Ramos (cell line): Measurements from ENCODE around the gene ARNT2.

Source experiments
- in situ Hi-C: fragments of 300-500 bp; cut with MboI; formaldehyde crosslinking; loops from one replicate; pipeline ENCODE4 v1.14.3; 2022; ENCODE audit warnings: low sequenced_read_pairs; ENCODE audit not compliant: unreplicated experiment

ARNT2 gene

DNA sequence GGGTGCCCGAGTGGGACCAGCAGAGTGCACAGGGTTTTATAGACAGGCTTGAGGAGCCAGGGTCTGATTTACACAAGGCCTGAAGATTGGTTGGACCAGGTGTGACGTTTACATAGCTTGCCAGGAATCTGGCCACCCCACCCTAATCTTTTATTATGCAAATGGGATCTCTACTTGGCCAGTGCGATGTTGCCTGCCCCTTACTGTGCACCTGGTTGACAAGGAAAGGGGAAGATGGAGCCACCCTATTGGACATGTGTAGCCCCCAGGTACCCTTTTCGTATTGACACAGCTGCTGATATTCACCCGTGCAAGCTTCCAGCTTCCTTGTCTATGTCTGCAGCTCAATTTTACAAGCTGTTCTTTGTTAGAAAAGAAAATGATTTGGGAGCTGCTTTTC lies 132.0 kb downstream of the ARNT2 start:
- in situ Hi-C loops, result no loop called here

DNA sequence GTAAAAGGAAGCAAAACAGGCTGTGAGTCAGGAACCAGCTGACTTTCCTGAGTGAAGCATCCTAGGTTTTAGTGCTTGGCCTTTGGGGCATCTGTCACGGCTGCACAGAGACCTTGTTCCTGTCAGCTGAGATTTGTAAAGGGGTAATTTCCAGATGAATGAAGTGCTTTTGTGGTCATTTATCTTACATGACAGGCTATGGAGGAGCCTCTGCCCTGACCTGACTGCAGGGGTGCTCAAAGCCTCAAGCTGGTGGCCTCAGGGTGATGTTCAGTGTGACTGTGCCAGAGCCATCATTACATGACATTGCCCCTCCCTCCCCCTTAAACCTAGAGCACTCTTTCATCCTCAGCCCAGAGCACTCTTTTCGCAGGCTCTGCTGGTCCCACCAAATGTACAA lies 132.5 kb downstream of the ARNT2 start:
- in situ Hi-C loops, result no loop called here

DNA sequence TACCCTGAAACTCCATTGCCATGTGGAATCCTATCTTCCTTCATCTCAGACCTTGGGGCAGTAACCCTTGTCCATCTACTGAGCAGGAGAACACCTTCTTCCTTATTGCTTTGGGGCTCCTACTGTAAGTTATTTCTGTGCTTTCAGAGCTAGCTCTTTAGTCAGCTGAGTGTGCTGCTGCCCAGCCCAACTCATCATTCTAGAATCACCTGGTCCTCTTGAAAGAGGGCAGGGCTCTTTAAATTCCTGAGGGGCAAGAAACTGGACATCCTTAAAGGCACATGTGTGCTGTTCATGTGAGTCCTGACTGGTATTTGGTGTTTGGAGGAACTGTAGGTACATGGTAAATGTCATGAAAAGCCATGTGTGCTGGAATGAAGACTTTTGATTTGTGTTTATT lies 140.9 kb downstream of the ARNT2 start:
- in situ Hi-C loops, result no loop called here

DNA sequence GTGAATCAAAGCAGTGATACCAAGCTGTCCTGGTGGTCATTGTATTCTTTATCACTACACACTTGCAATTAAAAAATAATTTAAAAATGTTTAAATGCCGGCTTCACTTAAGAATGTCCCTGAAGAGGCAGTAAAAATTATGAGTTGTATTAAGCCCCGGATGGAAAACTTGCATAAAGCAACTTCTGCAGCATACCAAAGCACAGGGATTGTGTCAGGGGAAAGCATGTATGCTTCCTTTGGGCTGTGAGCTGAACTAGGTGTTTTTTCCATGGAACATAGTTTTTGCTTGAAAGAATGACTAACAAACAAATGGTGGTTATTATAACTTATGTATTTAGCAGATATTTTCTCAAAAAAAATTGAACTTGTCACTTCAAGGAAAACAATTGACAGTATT lies 143.1 kb downstream of the ARNT2 start:
- in situ Hi-C loops, result no loop called here

DNA sequence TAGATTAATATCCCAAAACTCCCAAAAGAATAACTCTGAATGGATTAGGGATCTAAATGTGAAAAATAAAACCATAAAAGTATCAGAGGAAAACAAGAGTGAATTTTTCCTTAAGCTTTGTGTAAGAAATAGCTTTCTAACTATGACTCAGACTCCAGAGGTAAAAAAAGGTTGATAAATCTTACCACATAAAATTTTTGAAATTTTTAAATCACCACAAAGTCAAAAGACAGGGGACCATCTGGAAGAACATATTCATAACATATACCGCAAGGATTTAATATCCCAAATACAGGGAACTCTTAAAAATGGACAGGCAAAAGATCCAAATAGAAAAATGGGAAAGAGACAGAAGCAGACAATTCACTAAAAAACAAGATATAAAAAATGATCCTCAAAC lies 145.0 kb downstream of the ARNT2 start:
- in situ Hi-C loops, result no loop called here

DNA sequence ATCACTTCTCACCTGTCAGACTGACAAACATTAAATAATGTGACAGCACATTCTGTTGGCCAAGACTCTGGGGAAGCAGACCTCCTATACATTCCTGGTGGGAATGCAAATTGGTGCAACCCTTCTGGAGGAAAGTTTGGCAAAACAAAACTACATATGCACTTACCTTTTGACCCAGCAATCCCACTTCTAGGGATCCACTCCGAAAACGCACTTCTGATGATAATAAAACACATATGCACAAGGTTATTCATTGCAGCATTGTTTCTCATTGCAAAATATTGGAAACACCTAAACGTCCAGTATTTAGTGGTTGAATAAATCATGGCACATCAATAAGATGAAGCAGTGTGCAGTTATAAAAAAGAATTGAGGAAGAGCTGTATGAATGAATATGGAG lies 145.5 kb downstream of the ARNT2 start:
- in situ Hi-C loops, result no loop called here

DNA sequence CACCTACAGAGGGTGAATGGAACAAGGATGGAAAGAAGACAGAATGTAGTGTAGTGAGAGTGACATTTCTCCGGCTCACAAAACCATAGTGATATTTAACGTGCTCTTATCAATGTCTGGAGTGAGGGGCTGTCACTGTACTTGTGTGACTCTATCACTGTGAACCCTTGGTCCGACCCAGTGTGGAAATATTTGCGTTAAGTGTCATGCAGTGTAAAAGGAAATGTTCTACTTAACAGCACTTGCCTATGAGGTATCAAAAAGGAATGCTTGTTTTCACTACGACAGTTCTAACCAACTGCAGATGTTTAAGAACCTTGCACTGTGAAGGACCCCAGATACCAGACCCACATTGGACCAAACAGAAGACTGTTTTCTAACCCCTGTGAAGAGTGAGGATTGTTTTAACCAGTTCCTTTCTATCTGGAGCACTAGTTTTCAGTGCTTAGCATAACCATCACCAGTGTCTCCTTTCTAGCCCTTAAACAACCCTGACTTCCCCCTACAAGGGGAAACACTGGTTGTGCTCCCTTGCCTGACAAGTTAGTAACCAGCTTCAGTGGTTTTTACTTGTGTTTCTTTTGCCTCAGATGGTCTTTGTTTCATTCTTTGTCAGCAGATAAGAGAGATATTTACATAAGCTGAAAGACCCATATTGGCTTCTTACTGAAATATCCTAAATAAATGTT lies 146.2 kb downstream of the ARNT2 start:
- in situ Hi-C loops, result no loop called here

DNA sequence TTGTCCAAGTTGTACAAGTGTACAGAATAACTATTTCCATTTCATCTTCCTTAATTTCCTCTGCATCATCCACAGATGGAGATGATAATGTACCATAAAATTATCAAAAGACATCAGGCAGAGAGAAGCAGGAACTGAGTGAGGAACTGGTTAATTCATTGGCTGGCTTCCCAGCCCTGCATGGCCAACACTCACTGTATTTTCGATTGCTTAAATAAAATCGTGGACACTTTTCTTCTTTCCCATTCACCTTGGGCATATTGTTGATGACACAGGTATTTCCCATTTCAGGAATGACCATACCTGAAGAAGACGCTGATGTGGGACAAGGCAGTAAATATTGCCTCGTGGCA lies 146.7 kb downstream of the ARNT2 start:
- in situ Hi-C loops, result no loop called here

DNA sequence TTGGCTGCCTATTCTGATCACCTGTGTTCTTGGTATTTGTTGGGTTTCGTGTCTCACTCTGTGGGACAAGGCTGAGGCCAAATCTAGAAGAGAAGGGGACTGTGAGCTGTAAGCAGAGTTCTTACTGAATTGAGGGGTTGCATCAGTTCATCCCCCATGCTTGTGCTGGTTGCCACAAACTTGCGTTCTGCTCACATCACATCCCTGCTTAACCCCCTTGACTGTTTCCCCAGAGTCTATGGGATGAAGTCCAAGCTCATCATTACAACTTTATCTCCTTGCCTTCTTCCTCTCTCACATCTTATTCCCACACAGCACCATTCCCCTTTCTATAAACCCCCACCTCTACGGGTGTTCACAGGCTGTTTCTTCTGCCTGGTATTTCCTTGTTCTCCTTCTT lies 147.2 kb downstream of the ARNT2 start:
- in situ Hi-C loops, result no loop called here

DNA sequence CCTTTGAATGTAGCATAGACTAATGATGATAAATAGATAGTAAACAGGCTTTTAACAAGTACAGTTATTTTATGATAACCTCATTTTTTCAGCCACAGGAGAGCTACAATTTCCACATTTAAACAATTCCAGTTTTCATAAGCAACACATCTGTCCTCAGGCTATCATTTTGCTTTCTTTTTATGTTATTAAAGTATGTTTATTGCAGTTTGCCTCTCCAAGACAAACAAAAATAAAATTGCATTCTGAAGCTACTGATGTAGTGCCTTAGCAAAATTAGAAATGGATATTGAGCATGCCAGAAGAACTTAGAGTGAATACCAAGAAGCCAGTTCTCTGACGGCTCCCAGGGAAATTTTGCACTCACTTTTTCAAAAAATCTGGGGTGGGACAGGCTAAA lies 150.4 kb downstream of the ARNT2 start:
- in situ Hi-C loops, result no loop called here

DNA sequence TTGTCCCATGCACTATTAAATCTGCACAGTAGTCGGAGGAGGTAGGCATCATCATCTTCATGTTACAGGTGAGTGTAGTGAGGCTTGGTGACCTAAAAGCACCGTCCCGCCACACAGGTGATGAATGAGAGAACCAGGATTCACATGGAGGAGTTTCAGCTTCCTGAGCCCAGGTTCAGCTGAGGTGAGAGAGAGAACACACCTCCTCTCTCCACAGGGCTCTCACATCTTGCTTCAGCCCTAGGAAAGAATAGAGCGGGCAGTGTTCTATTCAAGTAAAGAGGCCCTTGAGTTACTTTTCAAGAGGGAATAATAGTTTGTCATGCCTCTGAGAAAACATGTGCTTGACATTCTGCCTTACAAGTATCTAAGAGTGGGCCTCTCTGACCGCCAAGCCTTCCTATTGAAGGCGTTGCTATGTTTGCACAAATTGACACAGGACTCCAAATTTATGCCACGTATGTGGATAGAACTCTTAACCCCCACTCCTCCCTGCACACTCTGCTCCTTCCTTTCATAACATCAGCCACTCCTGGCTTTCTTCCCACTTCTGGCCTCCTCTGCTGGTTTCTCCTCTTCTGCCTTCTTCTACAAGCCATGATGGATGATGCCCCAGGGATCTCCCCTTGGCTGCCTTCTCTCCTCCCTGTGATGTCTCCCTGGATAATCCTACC lies 152.6 kb downstream of the ARNT2 start:
- in situ Hi-C loops, result no loop called here

DNA sequence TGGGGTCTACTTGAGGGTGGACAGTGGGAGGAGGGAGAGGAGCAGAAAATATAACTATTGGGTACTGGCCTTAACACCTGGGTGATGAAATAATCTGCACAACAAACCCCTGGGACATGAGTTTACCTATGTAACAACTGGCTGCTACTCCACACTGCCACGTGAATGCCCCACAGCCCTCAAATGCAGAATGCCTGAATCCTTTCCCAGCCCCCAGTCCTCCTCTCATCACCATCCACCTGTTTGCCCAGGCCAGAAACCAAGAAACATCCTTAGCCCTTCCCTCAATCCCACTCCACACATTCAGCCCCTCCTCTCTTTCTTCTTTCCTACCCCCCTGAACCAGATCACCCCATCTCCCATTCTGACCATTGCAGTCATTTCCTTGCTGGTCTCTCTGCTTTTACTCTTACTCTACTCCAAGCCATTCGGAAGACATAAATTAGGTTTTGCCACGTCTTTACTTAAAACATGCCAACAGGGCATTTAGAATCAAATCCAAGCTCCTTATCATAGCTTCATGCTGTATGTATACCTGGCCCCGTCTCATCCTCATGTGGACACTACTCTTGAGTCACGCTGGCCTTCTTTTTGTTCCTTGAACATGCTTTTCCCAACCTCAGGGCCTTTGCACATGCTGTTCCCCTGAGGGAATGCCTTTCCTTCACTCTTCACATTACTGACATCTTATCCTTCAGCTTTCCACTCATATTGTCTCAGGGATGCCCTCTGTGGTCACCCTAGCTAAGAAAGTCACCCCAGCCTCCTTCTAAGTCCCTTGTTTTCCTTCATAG lies 153.5 kb downstream of the ARNT2 start:
- in situ Hi-C loops, result no loop called here

DNA sequence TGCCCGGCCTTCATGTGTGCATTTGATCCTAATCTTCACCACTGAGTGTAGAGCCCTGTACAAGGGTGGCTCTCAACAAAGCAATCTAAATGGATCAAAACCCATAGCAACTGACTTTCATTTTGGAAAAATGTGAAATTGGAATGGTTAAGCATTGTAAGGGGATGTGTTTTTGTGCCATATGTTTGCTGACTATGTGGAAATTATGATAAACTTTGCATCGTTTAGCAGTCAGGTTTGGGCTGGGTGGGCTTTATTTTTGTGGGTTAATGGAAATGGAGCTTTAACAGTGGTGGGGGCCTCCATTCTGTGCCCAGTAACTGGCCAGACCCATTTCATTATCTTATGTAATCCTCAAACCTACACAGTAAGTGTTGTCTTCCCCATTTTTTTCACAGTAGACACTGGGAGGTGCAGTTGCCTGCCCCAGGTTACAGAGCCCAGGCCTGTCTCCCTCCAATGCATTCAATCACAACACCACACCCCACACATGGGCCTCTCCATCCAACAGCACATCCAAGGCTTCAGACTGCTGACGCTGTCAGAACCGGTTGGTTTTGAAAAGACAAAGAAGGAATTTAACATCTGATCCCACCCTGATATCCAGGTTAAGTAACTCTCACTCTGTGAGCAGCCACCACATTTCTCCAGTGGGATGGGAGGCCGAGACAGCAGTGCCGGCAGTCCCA lies 154.6 kb downstream of the ARNT2 start:
- in situ Hi-C loops, result no loop called here

DNA sequence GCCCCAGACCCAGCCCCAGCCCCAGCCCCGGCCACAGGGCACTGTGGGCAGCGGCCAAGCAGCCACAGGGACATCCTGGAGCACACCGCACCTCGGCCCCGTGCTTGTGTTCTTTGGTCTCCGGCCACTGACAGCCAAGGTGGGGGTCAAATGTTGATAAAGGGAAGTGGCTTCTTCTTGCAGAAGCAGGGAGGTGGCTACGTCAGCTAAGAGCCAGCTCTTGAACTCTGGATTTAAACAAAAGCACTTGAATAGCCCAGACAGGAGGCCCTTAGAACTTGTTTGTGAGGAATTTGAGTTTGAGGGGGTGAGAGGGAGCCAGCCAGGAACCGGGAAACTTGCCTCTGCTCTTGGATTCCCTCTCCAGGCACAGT lies 155.1 kb downstream of the ARNT2 start:
- in situ Hi-C loops, result no loop called here

DNA sequence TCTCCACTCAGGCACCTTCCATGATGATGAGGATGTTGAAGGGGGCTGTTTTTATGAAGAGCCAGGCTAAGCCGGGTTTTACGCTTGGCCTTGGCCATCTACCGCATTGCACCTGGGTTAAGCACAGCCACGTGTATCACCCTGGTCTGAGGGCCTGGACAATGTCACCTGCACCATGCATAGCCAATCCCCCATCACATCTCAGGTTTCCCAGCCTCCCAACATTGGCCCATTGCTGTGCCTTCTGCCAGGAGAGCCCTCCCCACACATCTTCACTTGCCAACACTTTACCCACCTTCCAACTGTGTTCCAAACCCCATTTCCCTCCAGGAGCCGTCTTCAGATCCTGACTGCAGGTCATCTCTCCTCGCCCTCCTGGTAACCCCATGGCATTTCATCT lies 155.6 kb downstream of the ARNT2 start:
- in situ Hi-C loops, result no loop called here

DNA sequence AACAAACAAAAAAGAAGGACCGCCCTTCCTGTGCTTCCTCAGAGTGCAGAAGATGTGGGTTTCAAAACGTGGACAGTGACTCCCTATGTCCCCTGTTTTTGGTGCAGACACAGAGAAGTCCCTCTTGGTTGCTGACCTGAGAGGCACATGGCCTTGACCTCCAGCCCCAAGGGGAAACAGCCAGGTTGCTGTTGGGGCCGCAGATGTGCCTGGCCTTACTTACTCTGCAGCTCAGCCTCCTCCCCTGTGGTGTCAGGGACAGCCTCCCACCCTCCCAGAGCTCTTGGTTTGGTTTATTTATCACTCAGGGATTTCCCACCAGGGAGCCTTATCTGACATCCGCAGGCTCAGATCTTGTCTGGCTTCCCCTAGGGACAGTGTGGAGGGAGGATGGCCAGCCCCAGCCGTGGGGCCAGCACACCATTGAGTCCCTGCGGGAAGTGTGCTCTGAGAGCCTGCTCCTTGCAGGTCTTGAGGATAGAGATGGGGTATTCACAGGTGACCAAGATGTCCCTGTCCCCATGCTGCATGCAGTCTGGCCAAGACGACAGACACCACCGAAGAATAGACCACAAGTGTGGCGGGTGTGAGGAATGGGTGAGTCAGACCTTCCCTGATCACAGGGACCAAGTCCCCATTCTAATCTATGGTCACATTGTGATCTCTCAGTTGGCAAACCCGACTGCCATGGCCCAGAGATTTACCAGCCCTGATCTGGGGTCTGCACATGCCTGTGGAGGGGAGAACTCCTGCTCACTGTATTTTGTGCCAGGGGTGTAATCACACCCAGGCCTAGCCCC lies 156.6 kb downstream of the ARNT2 start:
- in situ Hi-C loops, result no loop called here

DNA sequence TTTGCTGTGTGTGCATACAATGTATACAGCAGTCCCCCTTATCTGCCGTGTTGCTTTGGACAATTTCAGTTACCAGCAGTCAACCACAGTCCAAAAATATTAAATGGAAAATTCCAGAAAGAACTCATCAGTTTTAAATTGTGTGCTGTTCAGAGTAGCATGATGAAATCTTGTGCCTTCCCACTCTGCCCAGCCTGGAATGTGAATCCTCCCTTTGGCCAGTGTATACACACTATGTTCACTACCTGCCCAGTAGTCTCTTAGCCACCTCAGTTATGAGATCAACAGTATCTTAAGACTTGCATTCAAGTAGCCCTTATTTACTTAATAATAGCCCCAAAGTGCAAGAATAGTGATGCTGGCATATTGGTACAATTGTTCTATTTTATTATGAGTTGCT lies 157.3 kb downstream of the ARNT2 start:
- in situ Hi-C loops, result no loop called here

DNA sequence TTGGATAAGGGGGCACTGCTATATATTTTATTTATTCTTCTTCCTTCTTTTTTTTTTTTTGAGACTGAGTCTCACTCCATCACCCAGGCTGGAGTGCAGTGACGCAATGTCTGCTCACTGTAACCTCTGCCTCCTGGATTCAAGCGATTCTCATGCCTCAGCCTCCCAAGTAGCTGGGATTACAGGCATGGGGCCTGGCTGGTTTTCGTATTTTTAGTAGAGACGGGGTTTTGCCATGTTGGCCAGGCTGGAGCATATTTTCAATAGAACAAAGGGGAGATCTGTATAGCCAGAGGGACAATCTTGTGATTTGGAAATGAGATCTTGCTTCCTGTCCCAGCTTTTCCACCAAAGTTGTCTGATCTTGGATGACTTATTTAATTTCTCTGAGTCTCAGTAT lies 157.9 kb downstream of the ARNT2 start:
- in situ Hi-C loops, result no loop called here

DNA sequence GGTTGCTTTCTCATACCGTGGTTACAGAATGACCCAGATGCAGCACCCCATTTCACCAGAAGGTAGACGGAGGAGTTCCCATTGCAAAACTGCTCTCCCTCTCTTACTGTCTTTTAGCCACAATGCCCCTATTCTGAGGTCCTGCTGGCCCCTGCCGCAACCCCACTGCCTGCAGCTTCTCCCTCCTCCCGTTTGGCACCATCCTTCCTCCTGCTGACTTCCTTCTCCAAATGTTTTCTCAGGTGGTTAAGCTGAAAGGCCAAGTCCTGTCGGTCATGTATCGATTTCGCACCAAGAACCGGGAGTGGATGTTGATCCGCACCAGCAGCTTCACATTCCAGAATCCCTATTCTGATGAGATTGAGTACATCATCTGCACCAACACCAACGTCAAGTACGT lies 158.7 kb downstream of the ARNT2 start:
- in situ Hi-C loops, result no loop called here

DNA sequence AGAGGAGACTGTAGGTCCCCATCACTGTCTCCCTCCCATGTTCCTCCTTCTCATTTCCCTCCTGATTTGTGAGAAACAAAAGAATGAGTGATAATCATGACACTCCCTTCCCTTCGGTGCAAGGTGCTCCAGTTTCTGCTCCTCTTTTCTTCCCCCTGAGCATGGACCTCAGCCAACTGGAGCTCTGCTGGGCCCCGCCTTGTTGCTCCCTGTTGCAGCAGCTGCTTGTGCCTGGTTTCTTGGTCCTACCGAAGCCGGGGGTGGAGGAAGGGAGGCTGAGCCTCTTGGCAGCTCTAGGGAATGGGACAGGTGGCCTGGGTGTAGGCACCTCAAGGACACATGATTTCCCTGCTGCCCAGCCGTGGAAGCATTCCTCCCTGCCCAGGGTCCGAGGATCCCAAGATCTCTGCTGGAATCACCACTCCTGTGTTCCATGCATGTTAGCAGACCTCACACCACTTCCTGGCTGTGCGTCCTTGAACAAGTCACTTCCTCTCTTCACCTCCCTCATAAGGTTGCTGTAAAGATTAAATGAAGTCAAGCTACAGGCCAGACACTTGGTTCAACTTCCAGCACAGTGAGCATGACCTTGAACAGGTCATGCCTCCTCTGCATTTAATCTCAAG lies 159.3 kb downstream of the ARNT2 start:
- in situ Hi-C loops, result no loop called here
